Measurements from ENCODE around the gene ATP1A2.

The ATP1A2 gene

DNA sequence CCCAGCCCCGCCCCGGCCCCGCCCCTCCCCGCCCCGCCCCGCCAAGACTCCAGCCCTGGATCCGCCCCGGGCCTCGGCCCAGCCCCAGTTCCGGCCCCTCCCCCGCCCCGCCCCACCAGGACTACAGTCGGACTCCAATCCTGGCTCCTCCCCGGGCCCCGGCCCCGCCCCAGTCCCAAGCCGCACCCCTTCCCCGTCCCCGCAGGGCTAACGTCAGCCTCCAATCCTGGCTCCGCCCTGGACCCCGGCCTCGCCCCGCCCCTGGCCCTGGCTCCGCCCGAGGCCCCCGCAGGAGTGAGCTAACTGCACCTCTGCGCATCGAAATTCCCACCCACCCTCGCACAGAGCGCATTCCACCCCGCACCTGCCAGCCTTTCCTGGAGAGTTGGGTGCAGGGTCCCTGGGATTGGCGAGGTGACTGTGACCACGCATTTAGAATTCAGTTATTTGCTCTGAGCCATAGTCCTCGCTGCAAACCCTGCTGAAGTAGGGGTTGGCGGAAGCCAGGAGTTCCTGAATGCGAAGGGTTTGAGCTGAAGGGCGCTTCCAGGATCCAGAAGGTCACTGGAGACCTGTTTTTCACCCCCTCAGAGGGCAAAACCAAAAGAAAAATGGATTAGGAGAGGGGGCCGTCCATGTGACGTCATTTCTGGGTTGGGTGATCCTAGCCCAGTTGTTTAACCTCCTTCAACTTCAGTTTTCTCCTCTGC, 16.6 kb upstream of the ATP1A2 start:
- H3K4me1 ChIP-seq = peaks cover 0 to 75% (median 64%) of the 10 kb centered on the region in 4 donors
- TF ChIP-seq, protein P1, sequence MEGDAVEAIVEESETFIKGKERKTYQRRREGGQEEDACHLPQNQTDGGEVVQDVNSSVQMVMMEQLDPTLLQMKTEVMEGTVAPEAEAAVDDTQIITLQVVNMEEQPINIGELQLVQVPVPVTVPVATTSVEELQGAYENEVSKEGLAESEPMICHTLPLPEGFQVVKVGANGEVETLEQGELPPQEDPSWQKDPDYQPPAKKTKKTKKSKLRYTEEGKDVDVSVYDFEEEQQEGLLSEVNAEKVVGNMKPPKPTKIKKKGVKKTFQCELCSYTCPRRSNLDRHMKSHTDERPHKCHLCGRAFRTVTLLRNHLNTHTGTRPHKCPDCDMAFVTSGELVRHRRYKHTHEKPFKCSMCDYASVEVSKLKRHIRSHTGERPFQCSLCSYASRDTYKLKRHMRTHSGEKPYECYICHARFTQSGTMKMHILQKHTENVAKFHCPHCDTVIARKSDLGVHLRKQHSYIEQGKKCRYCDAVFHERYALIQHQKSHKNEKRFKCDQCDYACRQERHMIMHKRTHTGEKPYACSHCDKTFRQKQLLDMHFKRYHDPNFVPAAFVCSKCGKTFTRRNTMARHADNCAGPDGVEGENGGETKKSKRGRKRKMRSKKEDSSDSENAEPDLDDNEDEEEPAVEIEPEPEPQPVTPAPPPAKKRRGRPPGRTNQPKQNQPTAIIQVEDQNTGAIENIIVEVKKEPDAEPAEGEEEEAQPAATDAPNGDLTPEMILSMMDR (IDR thresholded peaks at IDR 0.05) = peak in 1 of 2 experiments; percentile 13
- intact Hi-C loops (cut with DNase I; ENCODE audit: low total_unique reads) = loop anchor here (1.0 kb wide), 1 partner anchor 13 kb away; no protein-coding TSS in a partner anchor

DNA sequence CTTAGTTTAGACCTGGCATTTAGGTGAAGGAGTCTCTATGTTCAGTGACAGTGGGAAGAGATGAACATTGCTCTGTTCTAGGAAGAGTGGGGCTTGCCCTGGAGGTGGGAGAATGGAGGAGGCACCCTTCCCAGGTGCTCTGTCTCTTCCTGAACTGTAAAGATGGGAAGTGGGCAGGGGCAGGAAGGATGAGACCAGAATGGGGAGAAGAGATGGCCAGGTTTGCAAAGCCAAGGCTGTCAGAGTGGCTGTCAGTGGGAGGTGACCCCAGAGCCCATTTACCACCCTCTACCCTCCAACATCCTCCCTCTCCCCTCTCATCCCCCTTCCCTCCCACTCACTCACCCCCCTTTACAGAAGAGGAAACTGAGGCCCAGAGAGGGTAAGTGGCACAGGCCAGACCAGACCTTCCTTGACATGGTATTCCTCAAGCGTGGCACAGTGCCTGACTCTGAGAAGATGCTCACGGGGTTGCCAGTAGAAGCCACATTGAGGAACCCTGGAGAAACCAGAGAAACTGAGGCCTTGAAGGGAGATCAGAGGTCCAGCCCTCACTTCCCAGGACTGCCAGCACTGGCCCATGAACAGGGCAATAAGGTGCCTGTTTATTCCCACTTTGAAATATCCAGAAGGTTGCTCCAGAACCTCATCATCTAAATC, 15.7 kb upstream of the ATP1A2 start:
- Histone ChIP-seq H3K9me3 (no peaks in the 10 kb centered on the region), H3K4me3 (no peak overlapping the region), H3K4me1 (peaks cover 0 to 74% (median 68%) of the 10 kb centered on the region in 4 donors), H3K36me3 (peaks cover 2 to 7% (median 4%) of the 10 kb centered on the region in 3 donors), H3K27ac (peak overlapping the region; percentile 96 to 99), H3K27me3 (no peaks in the 10 kb centered on the region)
- TF ChIP-seq, protein P1 (IDR thresholded peaks at IDR 0.05) = no peak
- intact Hi-C loops (cut with DNase I; ENCODE audit: low total_unique reads) = loop anchor here (5.0 to 10.0 kb wide), 2 partner anchors 117 to 155 kb away; no protein-coding TSS in a partner anchor
- no peak for DNase-seq

More for the DNA sequence above, 16.6 kb upstream of the ATP1A2 start:
- DNase-seq = peak; percentile 96 to 99
- H3K36me3 ChIP-seq = peaks cover 10 to 15% (median 10%) of the 10 kb centered on the region in 3 donors
- no peaks in the 10 kb centered on the region for H3K9me3 ChIP-seq
- H3K27ac ChIP-seq = peak overlapping the region; percentile 96 to 99
- no peaks in the 10 kb centered on the region for H3K27me3 ChIP-seq
- H3K4me3 ChIP-seq = peak overlapping the region; percentile 96

DNA sequence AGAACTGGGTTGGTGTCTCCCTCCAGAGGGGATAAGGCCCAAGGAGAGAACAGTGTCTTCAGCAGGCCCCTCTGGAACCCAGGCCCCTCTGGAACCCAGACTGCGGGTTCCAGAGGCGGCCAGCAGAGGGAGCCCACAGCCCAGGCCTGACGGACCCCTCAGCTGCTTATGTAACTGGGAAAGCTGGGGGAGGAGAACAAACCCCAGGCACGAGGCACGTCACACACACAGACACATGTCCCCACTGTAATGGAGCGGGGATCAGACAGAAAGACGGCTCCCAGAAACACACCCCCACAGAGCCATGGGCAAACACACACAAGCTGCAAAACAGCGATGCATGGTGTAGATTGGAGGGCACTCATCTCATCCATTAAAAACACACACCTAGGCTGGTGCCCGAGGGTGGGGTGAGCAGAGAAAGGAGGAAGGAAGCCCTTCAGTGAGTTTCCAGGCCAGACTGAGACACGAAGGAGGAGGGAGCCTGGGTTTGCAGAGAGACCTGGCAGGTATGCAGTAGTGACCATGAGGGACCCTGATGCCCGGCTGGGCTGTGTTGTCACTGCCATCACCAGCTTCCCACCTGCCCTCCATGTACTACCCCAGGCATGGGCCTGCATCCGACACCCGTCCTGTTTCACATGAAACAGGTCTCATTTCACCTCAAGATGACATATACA, 14.4 kb upstream of the ATP1A2 start:
- no peaks in the 10 kb centered on the region for H3K27me3 ChIP-seq
- DNase-seq = peak; percentile 73 to 92
- H3K4me3 ChIP-seq = no peak overlapping the region
- H3K36me3 ChIP-seq = no peaks in the 10 kb centered on the region
- peak overlapping the region; percentile 96 to 99 for H3K27ac ChIP-seq
- TF ChIP-seq, protein P1 (IDR thresholded peaks at IDR 0.05) = peak; percentile 97 to 98
- intact Hi-C loops (cut with DNase I; ENCODE audit: low total_unique reads) = loop anchor here (5.0 to 10.0 kb wide), 2 partner anchors 116 to 154 kb away; no protein-coding TSS in a partner anchor
- H3K4me1 ChIP-seq = peaks cover 0 to 61% (median 58%) of the 10 kb centered on the region in 4 donors
- no peaks in the 10 kb centered on the region for H3K9me3 ChIP-seq

DNA sequence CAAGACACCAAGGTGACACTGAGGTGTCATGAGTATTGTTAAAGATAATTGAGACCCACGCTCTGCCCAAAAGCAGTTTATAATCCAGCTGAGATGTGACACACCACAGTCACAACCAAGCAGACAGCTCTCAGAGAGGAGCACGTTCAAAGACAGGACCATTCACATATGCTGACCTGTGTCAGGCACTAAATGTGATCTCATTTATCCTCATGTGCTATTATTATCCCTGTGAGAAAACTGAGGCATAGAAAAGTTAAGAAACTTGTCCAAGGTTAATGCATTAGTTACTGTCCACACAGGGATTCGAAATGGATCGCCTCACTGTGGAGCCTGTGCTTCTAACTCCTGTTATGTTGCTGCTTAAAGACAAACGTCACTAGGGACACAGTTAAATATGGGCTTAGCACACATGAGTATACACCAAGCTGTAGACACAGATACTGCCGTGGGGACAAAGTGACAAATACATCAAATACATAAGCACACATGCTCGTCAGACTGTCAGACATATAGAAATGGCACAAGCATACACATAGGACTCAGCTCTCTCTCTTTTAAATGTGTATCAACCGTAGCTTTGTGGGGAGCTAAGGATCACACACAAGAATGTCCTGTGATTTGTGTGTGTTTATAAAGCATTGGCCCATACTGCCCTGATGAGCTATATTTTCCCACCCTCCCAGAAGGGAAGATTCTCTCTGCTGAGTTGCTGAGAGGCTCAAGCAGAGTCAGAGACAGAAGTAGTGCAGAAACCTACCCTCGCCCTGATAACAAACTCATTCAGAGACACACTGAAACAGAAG, 13.6 kb upstream of the ATP1A2 start:
- Histone ChIP-seq H3K27ac (peak overlapping the region; percentile 96 to 99), H3K9me3 (no peaks in the 10 kb centered on the region), H3K27me3 (no peaks in the 10 kb centered on the region), H3K4me3 (no peak overlapping the region), H3K36me3 (no peaks in the 10 kb centered on the region), H3K4me1 (peaks cover 0 to 54% (median 50%) of the 10 kb centered on the region in 4 donors)
- TF ChIP-seq, protein P1 (IDR thresholded peaks at IDR 0.05) = no peak
- DNase-seq = no peak
- intact Hi-C loops (cut with DNase I; ENCODE audit: low total_unique reads) = loop anchor here (5.0 to 10.0 kb wide), 2 partner anchors 115 to 153 kb away; no protein-coding TSS in a partner anchor
